Measurements from ENCODE around the gene CEP57L1.
"Not testable (repeated sequence)": the region's sequence is repeated elsewhere in the genome, so short reads cannot be mapped to it uniquely, and the experiment has no call there.

Gene CEP57L1

DNA sequence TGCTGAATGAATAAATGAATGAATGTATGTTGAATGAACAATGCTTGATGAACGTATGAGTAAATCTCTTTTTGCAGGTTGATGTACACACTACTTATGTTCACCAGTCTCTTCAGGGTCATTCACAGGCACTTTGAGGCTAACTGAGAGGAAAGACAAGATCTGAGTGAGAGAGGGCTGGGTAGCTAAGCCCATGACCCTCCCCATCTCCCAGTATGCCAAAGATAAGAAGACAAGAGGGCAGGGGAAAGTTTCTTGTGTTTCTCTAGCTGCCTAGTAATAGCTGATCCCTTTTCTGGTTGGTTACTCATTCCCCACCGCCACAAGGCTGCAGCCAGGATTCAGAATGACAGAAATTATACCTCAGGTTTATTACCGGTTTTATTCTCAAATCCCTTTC is 90.7 kb downstream of the CEP57L1 start:
- Histone ChIP-seq H3K4me3 (replicated peaks; ENCODE audit: insufficient read depth, low read length) (no peak overlapping the region), H3K27me3 (ENCODE audit: insufficient read depth, poor library complexity, severe bottlenecking) (no peaks in the 10 kb centered on the region), H3K27ac (replicated peaks) (no peak overlapping the region)
- DNase-seq (ENCODE audit: low read depth in 1 of 2, low spot score in 1 of 2): no peak
- TF ChIP-seq, protein P1, sequence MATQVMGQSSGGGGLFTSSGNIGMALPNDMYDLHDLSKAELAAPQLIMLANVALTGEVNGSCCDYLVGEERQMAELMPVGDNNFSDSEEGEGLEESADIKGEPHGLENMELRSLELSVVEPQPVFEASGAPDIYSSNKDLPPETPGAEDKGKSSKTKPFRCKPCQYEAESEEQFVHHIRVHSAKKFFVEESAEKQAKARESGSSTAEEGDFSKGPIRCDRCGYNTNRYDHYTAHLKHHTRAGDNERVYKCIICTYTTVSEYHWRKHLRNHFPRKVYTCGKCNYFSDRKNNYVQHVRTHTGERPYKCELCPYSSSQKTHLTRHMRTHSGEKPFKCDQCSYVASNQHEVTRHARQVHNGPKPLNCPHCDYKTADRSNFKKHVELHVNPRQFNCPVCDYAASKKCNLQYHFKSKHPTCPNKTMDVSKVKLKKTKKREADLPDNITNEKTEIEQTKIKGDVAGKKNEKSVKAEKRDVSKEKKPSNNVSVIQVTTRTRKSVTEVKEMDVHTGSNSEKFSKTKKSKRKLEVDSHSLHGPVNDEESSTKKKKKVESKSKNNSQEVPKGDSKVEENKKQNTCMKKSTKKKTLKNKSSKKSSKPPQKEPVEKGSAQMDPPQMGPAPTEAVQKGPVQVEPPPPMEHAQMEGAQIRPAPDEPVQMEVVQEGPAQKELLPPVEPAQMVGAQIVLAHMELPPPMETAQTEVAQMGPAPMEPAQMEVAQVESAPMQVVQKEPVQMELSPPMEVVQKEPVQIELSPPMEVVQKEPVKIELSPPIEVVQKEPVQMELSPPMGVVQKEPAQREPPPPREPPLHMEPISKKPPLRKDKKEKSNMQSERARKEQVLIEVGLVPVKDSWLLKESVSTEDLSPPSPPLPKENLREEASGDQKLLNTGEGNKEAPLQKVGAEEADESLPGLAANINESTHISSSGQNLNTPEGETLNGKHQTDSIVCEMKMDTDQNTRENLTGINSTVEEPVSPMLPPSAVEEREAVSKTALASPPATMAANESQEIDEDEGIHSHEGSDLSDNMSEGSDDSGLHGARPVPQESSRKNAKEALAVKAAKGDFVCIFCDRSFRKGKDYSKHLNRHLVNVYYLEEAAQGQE (IDR thresholded peaks at IDR 0.05; ENCODE audit: insufficient replicate concordance, low read depth): no peak
- TF ChIP-seq POLR2AphosphoS5 (IDR thresholded peaks at IDR 0.05; ENCODE audit: low read depth) (no peak), SPI1 (IDR thresholded peaks at IDR 0.05; ENCODE audit: borderline replicate concordance, low read depth) (no peak), GABPA (IDR thresholded peaks at IDR 0.05; ENCODE audit: low read depth) (no peak)
- TF ChIP-seq, protein P2, sequence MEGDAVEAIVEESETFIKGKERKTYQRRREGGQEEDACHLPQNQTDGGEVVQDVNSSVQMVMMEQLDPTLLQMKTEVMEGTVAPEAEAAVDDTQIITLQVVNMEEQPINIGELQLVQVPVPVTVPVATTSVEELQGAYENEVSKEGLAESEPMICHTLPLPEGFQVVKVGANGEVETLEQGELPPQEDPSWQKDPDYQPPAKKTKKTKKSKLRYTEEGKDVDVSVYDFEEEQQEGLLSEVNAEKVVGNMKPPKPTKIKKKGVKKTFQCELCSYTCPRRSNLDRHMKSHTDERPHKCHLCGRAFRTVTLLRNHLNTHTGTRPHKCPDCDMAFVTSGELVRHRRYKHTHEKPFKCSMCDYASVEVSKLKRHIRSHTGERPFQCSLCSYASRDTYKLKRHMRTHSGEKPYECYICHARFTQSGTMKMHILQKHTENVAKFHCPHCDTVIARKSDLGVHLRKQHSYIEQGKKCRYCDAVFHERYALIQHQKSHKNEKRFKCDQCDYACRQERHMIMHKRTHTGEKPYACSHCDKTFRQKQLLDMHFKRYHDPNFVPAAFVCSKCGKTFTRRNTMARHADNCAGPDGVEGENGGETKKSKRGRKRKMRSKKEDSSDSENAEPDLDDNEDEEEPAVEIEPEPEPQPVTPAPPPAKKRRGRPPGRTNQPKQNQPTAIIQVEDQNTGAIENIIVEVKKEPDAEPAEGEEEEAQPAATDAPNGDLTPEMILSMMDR (IDR thresholded peaks at IDR 0.05; ENCODE audit: insufficient read depth, low read length): no peak

DNA sequence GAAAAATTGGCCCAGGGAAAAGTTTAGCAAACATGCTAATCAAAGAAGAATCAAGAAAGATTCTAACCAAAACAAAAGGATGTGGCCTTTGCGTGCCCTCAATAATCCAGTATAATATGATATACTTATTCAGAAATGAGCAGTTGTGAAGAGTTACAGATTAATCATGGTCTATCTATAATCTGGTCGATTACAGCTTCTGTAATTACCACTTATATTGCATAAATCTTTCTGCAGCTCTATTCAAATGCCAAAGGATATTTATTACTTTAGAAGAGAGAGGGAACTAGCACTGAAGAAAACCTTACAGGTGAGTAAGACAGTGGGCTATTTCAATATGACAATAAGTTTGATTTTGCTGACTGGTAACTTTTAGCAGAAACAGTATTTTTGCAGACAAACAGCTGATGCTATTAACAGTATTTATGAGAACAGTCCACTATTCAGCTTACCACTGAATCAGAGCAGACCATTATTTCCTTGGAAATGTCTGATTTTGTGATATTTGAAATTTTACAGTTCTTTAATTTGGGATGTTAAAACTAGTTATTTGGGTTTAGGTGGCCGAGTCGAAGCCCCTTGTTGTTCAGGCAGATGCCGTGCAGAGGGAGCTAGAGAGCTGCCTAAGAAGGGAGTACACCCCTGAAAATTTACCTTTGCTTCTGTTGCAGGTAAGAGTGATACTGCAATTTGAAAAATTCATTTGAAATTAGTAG is 92.2 kb downstream of the CEP57L1 start:
- peak; percentile 28 to 47 for DNase-seq (ENCODE audit: low read depth in 1 of 2, low spot score in 1 of 2)
- TF ChIP-seq SPI1 (IDR thresholded peaks at IDR 0.05; ENCODE audit: borderline replicate concordance, low read depth) (no peak), GABPA (IDR thresholded peaks at IDR 0.05; ENCODE audit: low read depth) (no peak), POLR2AphosphoS5 (IDR thresholded peaks at IDR 0.05; ENCODE audit: low read depth) (no peak)
- TF ChIP-seq, protein P2 (IDR thresholded peaks at IDR 0.05; ENCODE audit: insufficient read depth, low read length): peak; percentile 74
- TF ChIP-seq, protein P1 (IDR thresholded peaks at IDR 0.05; ENCODE audit: insufficient replicate concordance, low read depth): no peak

DNA sequence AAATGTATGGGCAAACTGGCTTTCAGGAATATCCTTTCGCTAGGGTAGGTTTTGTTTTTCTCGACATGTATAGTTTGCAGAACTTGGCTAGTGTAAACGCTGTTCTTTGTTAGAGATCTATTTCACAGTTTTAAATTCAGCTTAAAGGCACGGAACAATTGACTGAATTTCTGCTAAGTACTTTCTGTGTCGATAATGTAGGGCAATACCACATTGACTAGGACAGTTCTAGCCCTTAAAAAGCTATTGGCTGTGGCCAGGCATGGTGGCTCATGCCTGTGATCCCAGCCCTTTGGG is 92.8 kb downstream of the CEP57L1 start:
- Histone ChIP-seq H3K27me3 (ENCODE audit: insufficient read depth, poor library complexity, severe bottlenecking) (no peaks in the 10 kb centered on the region), H3K4me3 (replicated peaks; ENCODE audit: insufficient read depth, low read length) (no peak overlapping the region), H3K27ac (replicated peaks) (no peak overlapping the region)
- TF ChIP-seq GABPA (IDR thresholded peaks at IDR 0.05; ENCODE audit: low read depth): no peak
- TF ChIP-seq POLR2AphosphoS5 (IDR thresholded peaks at IDR 0.05; ENCODE audit: low read depth): no peak
- TF ChIP-seq, protein P2 (IDR thresholded peaks at IDR 0.05; ENCODE audit: insufficient read depth, low read length): no peak
- DNase-seq (ENCODE audit: low read depth in 1 of 2, low spot score in 1 of 2): no peak

More for the DNA sequence above, 92.2 kb downstream of the CEP57L1 start:
- no peaks in the 10 kb centered on the region for H3K27me3 ChIP-seq (ENCODE audit: insufficient read depth, poor library complexity, severe bottlenecking)
- H3K27ac ChIP-seq (replicated peaks): no peak overlapping the region
- no peak overlapping the region for H3K4me3 ChIP-seq (replicated peaks; ENCODE audit: insufficient read depth, low read length)

DNA sequence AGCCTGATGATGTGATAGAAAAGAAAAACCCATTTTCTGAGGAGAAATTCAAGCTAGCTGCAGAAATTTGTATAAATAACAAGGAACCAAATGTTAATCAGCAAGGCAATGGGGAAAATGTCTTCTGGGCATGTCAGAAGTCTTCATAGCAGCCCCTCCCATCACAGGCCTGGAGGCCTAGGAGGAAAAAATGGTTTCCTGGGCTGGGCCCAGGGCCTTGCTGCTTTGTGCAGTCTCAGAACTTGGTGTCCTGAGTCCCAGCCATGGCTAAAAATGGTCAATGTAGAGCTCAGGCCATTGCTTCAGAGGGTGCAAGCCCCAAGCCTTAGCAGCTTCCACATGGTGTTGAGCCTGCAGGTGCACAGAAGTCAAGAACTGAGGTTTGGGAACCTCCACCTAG is 96.1 kb downstream of the CEP57L1 start:
- H3K4me3 ChIP-seq (replicated peaks; ENCODE audit: insufficient read depth, low read length); H3K27me3 ChIP-seq (ENCODE audit: insufficient read depth, poor library complexity, severe bottlenecking): not testable (repeated sequence)

More for the DNA sequence above, 96.1 kb downstream of the CEP57L1 start:
- not testable (repeated sequence) for H3K27ac ChIP-seq (replicated peaks); DNase-seq (ENCODE audit: low read depth in 1 of 2, low spot score in 1 of 2)

Measured in HL-60 (cell line).